Measurements from ENCODE around the gene SASH3.

GRCh38 chrX:129736491-129736890 is 43.3 kb upstream of the SASH3 start:
- no peak for TF ChIP-seq CTCF (IDR thresholded peaks at IDR 0.05)
- no peak for TF ChIP-seq POLR2AphosphoS5 (IDR thresholded peaks at IDR 0.05)

Measured in stomach (tissue), 4 donors.